GM10847 (cell line): ENCODE measurements around the gene MEGF9.

Experiments used
- POLR2A ChIP-seq: IDR thresholded peaks from 2 replicates; pipeline ENCODE4 v1.6.1; 2011; ENCODE audit not compliant: insufficient read length; ENCODE audit errors: extremely low read depth

Gene MEGF9

DNA sequence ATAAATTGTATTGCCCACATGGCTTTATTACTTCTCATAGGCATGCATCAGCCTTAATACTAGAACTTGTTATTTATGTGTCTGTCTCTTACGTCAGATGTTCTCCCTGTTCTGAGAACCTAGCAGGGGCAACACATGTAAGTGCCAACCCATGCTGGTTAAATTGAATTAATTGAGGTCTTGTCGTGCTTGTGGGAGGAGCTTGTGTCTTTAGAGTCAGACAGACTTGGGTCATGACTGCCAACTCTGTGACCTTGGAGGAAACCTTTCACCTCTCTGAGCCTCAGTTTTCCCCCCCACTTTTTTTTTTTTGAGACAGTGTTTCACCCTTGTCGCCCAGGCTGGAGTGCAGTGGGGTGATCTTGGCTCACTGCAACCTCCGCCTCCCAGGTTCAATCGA, 2.2 kb upstream of the MEGF9 start:
- TF ChIP-seq POLR2A, result no peak

DNA sequence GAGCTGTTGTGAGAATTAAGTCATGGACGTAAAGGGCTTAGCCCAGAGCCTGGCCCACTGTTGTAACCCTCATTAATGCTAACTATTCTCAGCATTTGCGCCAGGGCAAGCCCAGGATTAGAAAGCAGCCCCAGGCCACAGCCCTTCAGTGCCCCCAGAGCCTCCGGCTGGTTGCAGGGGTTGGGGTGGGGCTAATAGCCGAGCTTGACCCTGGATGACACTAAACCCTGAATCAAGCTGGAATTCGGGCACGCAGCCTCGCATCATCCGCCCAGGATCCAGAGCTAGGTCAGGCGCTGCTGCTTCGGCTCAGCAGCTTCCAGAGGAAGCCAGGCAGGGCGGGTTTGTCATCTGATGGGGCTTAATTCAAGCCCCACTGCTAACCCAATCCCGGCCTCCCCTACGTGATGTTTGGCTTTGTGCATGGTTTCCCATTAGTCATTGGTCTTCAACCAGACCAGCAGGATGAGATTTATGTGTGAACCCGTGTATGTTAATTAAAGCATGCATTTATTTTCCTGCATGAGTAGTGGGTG, 1.2 kb upstream of the MEGF9 start:
- no peak for TF ChIP-seq POLR2A

DNA sequence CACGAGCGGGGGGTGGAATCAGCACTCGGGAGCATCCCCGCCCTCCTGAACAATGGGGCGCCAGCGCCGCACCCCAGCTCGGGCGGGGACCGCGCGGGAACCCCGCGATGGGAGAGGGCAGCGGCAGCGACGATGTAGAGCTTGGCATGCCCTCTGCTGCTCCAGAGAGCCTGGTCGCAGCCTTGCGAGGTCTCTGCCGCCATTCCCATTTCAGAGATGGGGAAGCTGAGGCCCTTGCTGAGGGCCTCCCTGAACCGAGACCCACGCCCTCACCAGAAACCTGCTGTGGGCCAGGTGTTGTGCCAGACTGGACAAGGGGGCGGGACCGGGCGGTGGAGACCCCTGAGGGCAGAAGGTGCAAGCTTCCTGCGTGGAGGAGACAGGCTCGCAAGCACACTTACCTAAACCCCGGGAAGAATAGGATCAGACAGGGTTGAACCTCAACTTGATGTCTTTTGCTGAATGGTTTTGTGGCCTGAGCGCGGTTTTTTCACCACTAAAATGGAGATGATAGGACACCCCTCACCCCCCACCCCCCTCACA, 647 bp upstream of the MEGF9 start:
- TF ChIP-seq POLR2A, result no peak

DNA sequence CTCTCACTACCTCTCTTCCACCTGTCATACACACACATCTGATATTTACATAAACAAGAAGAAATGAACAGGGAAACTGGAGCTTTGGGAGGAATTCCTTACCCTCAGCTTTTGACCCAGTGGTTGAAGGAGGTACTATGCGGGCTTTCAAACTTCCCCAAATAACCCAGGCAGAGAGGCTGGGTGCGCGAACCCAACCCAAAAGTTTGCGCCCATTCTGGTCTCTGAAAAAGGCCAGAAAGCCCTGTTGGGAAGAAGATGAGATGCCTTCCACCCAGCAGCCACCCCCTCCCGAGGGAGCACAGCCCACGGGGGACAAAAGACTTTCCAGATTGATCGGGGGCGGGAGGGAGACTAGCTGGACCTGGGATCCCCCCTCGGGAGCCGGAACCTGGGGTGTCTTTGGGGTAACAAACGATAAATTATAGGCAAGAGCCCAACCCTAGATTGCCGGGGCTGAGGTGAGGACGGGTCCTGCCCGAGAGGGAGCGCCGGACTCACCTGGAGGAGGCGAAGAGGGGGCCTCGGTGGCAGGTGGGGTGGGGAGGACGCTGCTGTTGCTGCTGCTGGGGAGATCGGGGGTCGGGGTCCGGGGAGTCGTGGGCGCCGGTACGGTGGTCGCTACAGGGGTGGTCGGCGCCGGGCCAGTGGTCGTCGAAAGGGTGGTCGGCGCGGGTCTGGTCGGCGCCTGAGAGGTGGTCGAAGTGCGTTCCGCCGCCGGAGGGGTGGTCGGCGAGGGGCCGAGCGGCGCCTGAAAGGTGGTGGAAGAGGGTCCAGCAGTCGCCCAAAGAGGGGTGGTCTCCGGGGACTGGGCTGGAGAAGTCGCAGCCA, 798 bp downstream of the MEGF9 start:
- no peak for TF ChIP-seq POLR2A

DNA sequence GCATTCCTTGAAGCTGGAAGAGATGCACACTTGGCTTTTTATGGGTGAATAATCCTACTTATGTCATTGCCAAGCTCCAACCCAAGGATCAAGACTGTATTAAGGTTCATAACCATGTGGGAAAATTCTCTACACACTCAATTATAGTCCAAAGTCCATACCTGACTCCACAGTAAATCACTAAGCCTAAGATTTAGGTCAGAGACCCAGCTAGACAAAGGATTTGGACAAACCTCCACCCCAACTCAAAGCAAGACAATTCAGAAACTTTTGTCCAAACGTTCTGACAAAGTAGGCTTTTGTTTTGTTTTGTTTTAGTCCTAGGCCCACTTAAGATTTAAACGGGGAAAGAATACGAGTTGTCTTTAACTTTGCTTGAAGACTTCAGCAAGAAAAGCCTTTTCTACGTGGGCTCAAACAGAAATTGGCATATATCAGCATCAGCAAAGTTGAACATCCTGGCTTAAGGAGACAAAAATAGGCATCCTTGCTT, 1.7 kb downstream of the MEGF9 start:
- TF ChIP-seq POLR2A, result no peak

DNA sequence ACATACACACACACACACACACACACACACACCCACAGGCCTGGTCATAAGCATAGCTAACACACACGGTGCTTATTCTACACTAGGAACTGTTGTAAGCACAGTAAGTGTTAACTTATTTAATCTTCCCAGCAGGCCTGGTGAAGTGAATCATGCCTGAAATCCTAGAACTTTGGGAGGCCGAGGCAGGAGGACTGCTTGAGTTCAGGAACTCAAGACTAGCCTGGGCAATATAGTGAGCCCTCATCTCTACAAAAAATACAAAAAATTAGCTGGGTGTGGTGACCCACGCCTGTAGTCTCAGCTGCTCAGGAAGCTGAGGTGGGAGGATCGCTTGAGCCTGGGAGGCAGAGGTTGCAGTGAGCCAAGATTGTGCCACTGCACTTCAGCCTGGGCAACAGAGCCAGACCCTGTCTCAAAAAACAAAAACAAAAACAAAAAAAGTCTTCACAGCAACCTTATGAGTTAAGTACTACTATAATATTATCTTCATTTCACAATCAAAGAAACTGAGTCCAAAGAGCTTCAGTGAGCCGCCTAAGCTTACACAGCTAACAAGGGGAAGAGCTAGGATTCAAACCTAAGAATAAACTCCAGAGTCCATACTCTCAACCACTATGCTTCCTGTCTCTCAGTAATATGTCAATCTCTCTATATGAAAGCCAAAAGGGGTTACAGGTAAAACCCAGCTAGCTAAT, 2.3 kb downstream of the MEGF9 start:
- TF ChIP-seq POLR2A, result no peak

DNA sequence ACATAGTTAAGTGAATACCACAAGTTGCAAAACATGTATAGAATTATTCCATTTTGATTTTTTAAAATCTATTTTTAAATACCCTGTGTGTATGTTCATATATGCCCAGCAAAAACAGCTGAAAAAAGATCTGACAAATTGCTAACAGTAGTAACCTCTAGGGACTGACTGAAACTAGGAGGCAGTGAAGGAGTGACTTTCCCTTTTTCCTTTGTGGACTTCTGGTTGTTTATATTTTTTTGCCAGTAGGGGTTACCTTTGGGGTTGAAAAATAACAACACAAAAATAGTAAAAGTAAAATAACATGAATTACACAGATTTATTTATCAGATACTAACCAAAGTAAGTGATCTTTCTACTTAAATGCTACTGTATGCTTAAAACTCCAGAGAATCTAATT, 2.9 kb downstream of the MEGF9 start:
- no peak for TF ChIP-seq POLR2A

DNA sequence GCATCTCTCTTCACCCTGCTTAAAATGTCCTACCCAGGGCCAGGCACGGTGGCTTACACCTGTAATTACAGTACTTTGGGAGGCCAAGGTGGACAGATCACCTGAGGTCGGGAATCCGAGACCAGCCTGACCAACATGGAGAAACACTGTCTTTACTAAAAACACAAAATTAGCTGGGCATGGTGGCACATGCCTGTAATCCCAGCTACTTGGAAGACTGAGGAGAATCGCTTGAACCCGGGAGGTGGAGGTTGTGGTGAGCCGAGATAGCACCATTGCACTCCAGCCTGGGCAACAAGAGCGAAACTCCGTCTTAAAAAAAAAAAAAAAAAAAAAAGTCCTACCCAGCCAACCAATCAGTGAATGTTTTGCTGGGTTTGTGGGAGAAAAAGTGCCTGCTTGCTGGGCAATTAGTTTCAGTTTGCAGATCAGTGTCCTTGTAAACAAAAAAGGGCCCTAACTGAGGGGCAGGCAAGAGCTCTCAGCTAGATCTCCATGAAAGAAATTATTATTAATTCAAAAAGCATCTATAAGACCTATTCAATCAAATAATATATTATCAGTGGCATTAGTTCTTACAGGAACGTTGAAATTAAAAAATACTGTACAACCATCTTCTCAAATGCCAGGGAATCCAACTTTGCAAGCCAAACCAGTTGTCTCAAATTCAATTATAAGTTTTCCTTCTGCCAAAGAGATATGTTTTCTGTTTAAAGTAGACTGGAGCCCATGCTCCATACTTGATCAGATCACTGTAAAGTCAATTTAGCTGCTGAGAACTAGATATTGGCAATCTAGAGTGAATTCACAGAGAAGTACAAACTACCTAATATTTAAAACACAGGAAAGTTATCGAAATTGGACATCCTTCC, 3.9 kb downstream of the MEGF9 start:
- TF ChIP-seq POLR2A, result no peak

DNA sequence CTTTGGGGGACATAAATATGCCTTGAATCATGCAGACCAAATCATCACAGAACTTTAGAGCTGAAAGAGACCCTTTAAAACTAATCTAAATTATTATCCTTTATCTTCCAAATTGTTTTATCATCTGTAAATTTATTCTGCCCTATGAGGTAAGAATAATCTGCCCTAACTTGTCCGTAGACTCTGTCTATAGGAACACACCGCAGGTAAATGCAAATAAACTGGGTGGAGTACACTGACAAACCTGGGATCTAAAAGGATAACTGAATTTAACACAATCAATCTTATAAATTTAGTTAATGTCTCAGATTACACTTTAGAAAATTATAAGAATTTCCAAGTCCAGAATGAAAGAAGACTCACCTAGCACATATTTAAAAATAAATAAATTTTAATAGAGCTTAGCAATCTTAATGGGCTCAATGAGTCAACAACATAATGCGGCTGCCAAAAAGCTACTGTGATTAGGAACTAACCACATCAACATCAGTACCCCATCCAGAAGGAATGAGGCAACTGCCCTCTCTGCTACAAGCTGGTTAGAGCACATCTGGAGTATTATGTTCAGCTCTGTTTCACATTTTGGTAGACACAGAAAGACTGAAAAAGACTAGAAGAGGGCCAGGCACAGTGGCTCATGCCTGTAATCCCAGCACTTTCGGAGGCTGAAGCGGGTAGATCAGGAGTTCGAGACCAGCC, 5.6 kb downstream of the MEGF9 start:
- no peak for TF ChIP-seq POLR2A

DNA sequence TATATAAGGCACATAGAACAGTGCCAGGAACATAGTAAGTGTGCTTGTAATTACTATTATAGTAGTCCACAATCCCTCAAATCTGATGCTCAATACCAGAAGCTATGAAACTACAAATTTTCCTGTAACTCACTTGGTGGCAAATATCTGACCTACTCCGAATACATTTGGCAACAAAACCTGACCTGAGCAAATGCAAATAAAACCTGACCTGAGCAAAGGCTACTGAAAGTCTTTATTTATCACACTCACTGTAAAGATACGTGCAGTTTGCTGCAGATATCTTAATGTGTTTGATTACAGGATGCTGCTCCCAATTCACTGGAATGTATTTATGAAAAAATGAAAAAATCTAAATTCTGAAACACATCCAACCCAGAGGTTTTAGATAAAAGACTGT, 7.1 kb downstream of the MEGF9 start:
- TF ChIP-seq POLR2A, result no peak

DNA sequence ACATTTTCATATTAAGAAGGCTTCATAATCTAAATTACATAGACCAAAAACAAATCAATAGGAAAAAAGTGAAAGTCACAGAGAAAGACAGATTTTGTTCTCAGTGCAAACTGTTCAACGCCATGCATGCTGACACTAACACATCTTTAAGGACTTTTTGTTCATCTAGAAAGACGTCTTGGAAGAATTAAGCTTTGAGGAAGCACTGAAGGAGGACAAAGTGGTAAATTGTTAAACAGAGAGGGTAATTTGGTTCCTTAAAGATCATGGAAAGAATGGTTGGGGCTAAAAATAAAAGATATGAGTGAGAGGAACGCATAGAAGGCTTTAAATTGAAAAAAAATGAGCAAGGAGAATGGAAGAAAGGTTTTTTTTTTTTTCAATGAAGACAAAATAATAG, 9.1 kb downstream of the MEGF9 start:
- TF ChIP-seq POLR2A, result no peak

DNA sequence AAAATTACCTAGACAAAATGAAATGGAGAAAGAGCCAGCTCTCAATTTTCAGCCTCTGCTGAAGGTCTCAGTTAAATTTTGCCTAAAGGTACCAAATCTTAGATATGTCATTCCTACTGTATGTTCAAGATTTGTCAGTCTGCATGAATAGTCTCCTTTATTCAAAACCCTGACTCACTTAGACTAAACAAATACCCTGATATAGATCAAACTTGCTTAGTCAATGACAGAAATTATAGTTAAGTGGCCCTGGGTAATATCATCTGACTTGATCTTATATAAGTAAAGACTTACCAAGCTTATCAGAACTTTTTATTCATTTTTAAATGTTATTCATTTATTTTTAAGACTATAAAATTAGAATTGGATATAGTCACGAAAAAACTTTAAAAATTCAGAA, 12.2 kb downstream of the MEGF9 start:
- TF ChIP-seq POLR2A, result no peak

DNA sequence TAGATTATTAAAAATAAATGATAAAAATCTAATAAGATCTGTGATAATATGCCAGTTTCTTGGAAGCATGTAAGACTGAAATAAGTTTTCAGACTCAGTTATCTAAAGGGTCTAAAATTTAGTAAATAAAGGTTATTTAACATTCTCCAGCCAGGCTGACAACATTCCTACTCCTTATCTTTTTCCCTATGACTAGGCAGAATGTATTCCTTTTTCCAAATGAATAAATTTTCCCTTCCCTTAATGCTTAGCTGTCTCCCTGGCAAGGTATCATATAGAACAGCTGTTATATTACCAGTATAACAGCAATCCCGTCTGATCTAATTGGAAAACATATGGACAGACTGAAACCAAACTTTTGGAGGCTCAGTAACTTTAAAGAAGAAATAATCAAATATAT, 13.0 kb downstream of the MEGF9 start:
- TF ChIP-seq POLR2A, result no peak

DNA sequence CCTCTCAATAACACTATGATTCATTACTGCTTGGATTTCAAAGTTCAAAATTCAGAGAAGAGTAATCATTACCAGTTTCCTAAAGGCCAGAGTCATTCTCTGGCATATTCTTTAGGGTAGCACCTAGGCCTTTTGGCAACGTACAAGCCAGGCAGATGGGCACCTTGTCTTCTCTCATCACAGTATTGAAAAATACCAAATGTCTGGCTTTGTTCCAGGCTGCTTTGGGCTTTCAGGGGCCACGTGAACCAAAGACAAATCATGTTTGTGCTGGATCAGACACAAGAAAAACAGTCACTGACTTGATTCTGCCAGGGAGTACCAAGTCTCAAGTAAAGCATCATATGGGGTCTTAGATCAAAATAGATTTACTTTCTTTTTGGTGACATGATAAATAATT, 15.5 kb downstream of the MEGF9 start:
- no peak for TF ChIP-seq POLR2A
